H9 (cell line): ENCODE results near the gene HOXA1. TPM values are rescaled to one million over a fixed set of nuclear protein-coding genes. Genes with fewer than 3 reads are reported as not detected.

Experiments used
- DNase-seq: peaks from one replicate; pipeline ENCODE4 v3.0.0-alpha.2; 2017
- H2AFZ ChIP-seq: one replicate; pipeline ENCODE4 v1.6.1; 2013; ENCODE audit warnings: mild to moderate bottlenecking, low read length, control low read depth, moderate library complexity
- H2AK5ac ChIP-seq: 2 replicates; pipeline ENCODE4 v1.6.1; 2013; ENCODE audit warnings: low read length, control low read depth, mixed read lengths; ENCODE audit not compliant: insufficient read length
- H2BK120ac ChIP-seq: one replicate; pipeline ENCODE4 v1.6.1; 2013; ENCODE audit warnings: low read depth, mild to moderate bottlenecking, low read length, control low read depth, inconsistent platforms; ENCODE audit not compliant: poor library complexity, severe bottlenecking
- H2BK12ac ChIP-seq: 2 replicates; pipeline ENCODE4 v1.6.1; 2013; ENCODE audit warnings: low read length, control low read depth, mixed read lengths, low read depth; ENCODE audit not compliant: insufficient read length
- H2BK15ac ChIP-seq: 2 replicates; pipeline ENCODE4 v1.6.1; 2013; ENCODE audit warnings: low read depth, low read length, control low read depth
- H2BK20ac ChIP-seq: one replicate; pipeline ENCODE4 v1.6.1; 2013; ENCODE audit warnings: low read depth, mild to moderate bottlenecking, low read length, control low read depth, inconsistent platforms; ENCODE audit not compliant: poor library complexity, severe bottlenecking
- H2BK5ac ChIP-seq: 2 replicates; pipeline ENCODE4 v1.6.1; 2013; ENCODE audit warnings: low read length, control low read depth, mixed read lengths; ENCODE audit not compliant: insufficient read length
- H3K14ac ChIP-seq: 2 replicates; pipeline ENCODE4 v1.6.1; 2013; ENCODE audit warnings: low read length, control low read depth; ENCODE audit not compliant: insufficient read depth
- H3K18ac ChIP-seq: 2 replicates; pipeline ENCODE4 v1.6.1; 2013; ENCODE audit warnings: low read depth, mild to moderate bottlenecking, mixed read lengths, low read length, control low read depth; ENCODE audit not compliant: insufficient read length
- H3K23ac ChIP-seq: 2 replicates; pipeline ENCODE4 v1.6.1; 2013; ENCODE audit warnings: low read length, control low read depth, mixed read lengths, low read depth; ENCODE audit not compliant: insufficient read length
- H3K23me2 ChIP-seq: 2 replicates; pipeline ENCODE4 v1.6.1; 2013; ENCODE audit warnings: low read depth, mild to moderate bottlenecking, mixed read lengths, low read length, control low read depth; ENCODE audit not compliant: insufficient read length, poor library complexity, severe bottlenecking
- H3K27ac ChIP-seq: 2 replicates; pipeline ENCODE4 v1.5.1; 2013; ENCODE audit warnings: low read length, control low read depth, mixed read lengths, low read depth; ENCODE audit not compliant: insufficient read length
- H3K27me3 ChIP-seq: 2 replicates; pipeline ENCODE4 v1.6.1; 2013; ENCODE audit warnings: low read length, control low read depth, inconsistent platforms; ENCODE audit not compliant: insufficient read depth
- H3K4ac ChIP-seq: 2 replicates; pipeline ENCODE4 v1.6.1; 2013; ENCODE audit warnings: low read depth, mild to moderate bottlenecking, control low read depth, inconsistent platforms, low read length, moderate library complexity
- H3K4me1 ChIP-seq: 2 replicates; pipeline ENCODE4 v1.6.1; 2013; ENCODE audit warnings: low read length, control low read depth, inconsistent platforms; ENCODE audit not compliant: insufficient read depth
- H3K4me2 ChIP-seq: 2 replicates; pipeline ENCODE4 v1.6.1; 2013; ENCODE audit warnings: low read length, control low read depth, mixed read lengths; ENCODE audit not compliant: insufficient read length, insufficient read depth
- H3K56ac ChIP-seq: 2 replicates; pipeline ENCODE4 v1.6.1; 2013; ENCODE audit warnings: low read depth, mild to moderate bottlenecking, mixed read lengths, low read length, control low read depth; ENCODE audit not compliant: insufficient read length
- H3K79me1 ChIP-seq: 2 replicates; pipeline ENCODE4 v1.6.1; 2013; ENCODE audit warnings: low read depth, mild to moderate bottlenecking, moderate library complexity, low read length, control low read depth, inconsistent platforms; ENCODE audit not compliant: insufficient read depth, poor library complexity, severe bottlenecking
- H3K79me2 ChIP-seq: 2 replicates; pipeline ENCODE4 v1.6.1; 2013; ENCODE audit warnings: low read length, control low read depth, inconsistent platforms; ENCODE audit not compliant: insufficient read depth
- H3K9ac ChIP-seq: 2 replicates; pipeline ENCODE4 v1.6.1; 2013; ENCODE audit warnings: low read length, control low read depth, mixed read lengths; ENCODE audit not compliant: insufficient read length; ENCODE audit errors: extremely low read depth
- H3K9me3 ChIP-seq: one replicate; pipeline ENCODE4 v1.6.1; 2013; ENCODE audit warnings: low read depth, low read length, inconsistent platforms; ENCODE audit not compliant: control insufficient read depth
- H3T11ph ChIP-seq: one replicate; pipeline ENCODE4 v1.6.1; 2013; ENCODE audit warnings: mild to moderate bottlenecking, low read length, control low read depth, inconsistent platforms
- H4K20me1 ChIP-seq: one replicate; pipeline ENCODE4 v1.6.1; 2013; ENCODE audit not compliant: control insufficient read depth, insufficient read length, insufficient read depth
- H4K5ac ChIP-seq: 2 replicates; pipeline ENCODE4 v1.6.1; 2013; ENCODE audit warnings: low read depth, mild to moderate bottlenecking, mixed read lengths, low read length, control low read depth; ENCODE audit not compliant: insufficient read length
- H4K8ac ChIP-seq: replicated peaks from 2 replicates; pipeline ENCODE4 v1.6.1; 2013; ENCODE audit warnings: low read length, control low read depth, mixed read lengths, low read depth; ENCODE audit not compliant: insufficient read length
- H4K91ac ChIP-seq: 2 replicates; pipeline ENCODE4 v1.6.1; 2013; ENCODE audit warnings: low read depth, mild to moderate bottlenecking, moderate library complexity, mixed read lengths, low read length, control low read depth; ENCODE audit not compliant: insufficient read length
- H3K27ac Mint-ChIP-seq, 3 experiments: 2 replicates in 2 of 3; 3 replicates in 1 of 3; pipeline ENCODE4 v1.8.0; 2020 to 2021; ENCODE audit warnings: mixed read lengths in 3 of 3, mild to moderate bottlenecking in 1 of 3, moderate library complexity in 1 of 3
- H3K27me3 Mint-ChIP-seq: 2 replicates; pipeline ENCODE4 v1.8.0; 2021; ENCODE audit warnings: low read depth, mild to moderate bottlenecking, moderate library complexity, mixed read lengths
- H3K36me3 Mint-ChIP-seq, 3 experiments: 2 replicates in 2 of 3; 3 replicates in 1 of 3; pipeline ENCODE4 v1.8.0; 2020 to 2021; ENCODE audit warnings: low read depth in 3 of 3, mixed read lengths in 3 of 3; ENCODE audit not compliant: insufficient read depth in 1 of 3
- H3K4me1 Mint-ChIP-seq, 2 experiments: 2 replicates each; pipeline ENCODE4 v1.8.0; 2020; ENCODE audit warnings: mixed read lengths in 2 of 2
- H3K4me3 Mint-ChIP-seq, 2 experiments: 2 replicates in 1 of 2; 3 replicates in 1 of 2; pipeline ENCODE4 v1.8.0; 2020 to 2021; ENCODE audit warnings: mild to moderate bottlenecking in 2 of 2, mixed read lengths in 2 of 2, moderate library complexity in 1 of 2
- H3K9me3 Mint-ChIP-seq, 2 experiments: 2 replicates in 1 of 2; 3 replicates in 1 of 2; pipeline ENCODE4 v1.8.0; 2020; ENCODE audit warnings: mild to moderate bottlenecking in 2 of 2, mixed read lengths in 2 of 2, moderate library complexity in 1 of 2
- CTCF ChIP-seq: fragments of 200-600 bp; sonication (generic); conservative IDR thresholded peaks from 3 replicates; pipeline ENCODE4 v1.8.0; 2021; ENCODE audit warnings: antibody characterized with exemption, mild to moderate bottlenecking
- WGBS: extraction: QIAGEN DNeasy Blood & Tissue Kit; methylation state at CpG from one replicate; pipeline ENCODE4 v1.1.7; 2013; ENCODE audit warnings: missing lambda C conversion rate, low lambda C conversion rate, mixed read lengths; ENCODE audit not compliant: insufficient read length; ENCODE audit errors: extremely low coverage; 5-methylcytosine and 5-hydroxymethylcytosine counted together
- total RNA-seq: library from RNA; stranded (reverse); gene quantifications from 2 replicates; pipeline ENCODE4 v1.2.1, GENCODE V29; 2021

Gene HOXA1
- total RNA-seq, 1 experiment from 2014 or later, result not detected

- no peak overlapping the region for H2BK20ac ChIP-seq
- Mint-ChIP-seq H3K4me1 (0 out of 4 replicates have a peak, but pooled peaks cover 0 to 2% of the 10 kb centered on the region in 2 experiments), H3K27ac (no peak overlapping the region), H3K27me3 (peaks cover 97% of the 10 kb centered on the region), H3K9me3 (peaks cover 0 to 7% of the 10 kb centered on the region in 2 experiments; a peak in 3 of 5 replicates), H3K4me3 (no peak overlapping the region), H3K36me3 (no peaks in the 10 kb centered on the region)
- H3K79me1 ChIP-seq, result no peaks in the 10 kb centered on the region
- no peak overlapping the region for H3K23ac ChIP-seq
- H3K9ac ChIP-seq, result no peak overlapping the region
- H3K56ac ChIP-seq, result no peak overlapping the region
- TF ChIP-seq CTCF, result no peak
- H3K27ac ChIP-seq, result no peak overlapping the region
- H2BK5ac ChIP-seq, result no peak overlapping the region
- H3K27me3 ChIP-seq, result peaks cover 95% of the 10 kb centered on the region
- no peak overlapping the region for H2AFZ ChIP-seq
- H3K9me3 ChIP-seq, result no peaks in the 10 kb centered on the region
- H4K20me1 ChIP-seq, result peaks cover 3% of the 10 kb centered on the region
- no peak overlapping the region for H3K4ac ChIP-seq
- no peak overlapping the region for H2BK15ac ChIP-seq
- no peak overlapping the region for H3K14ac ChIP-seq
- no peaks in the 10 kb centered on the region for H3K4me1 ChIP-seq
- DNase-seq, result no peak
- no peak overlapping the region for H2AK5ac ChIP-seq
- no peak overlapping the region for H2BK120ac ChIP-seq
- no peak overlapping the region for H3K4me2 ChIP-seq
- H3K23me2 ChIP-seq, result no peaks in the 10 kb centered on the region
- H2BK12ac ChIP-seq, result no peak overlapping the region
- H3K18ac ChIP-seq, result no peak overlapping the region
- H4K8ac ChIP-seq, result no peak overlapping the region
- no peak overlapping the region for H4K5ac ChIP-seq
- H3K79me2 ChIP-seq, result no peaks in the 10 kb centered on the region
- no CpG with 5 or more reads among the region's 2 CpGs for WGBS
- no peak overlapping the region for H4K91ac ChIP-seq
- H3T11ph ChIP-seq, result no peak overlapping the region
Observed at GRCh38 chr7:27134392-27134791, 38.6 kb upstream of the HOXA1 start.
